Colonic mucosa (tissue), 4 donors: ENCODE results near the gene FBXL7. TPM values are rescaled to one million over a fixed set of nuclear protein-coding genes. Genes with fewer than 3 reads are reported as not detected.

ENCODE experiments used
- DNase-seq: peaks from one replicate; pipeline ENCODE4 v3.0.0-alpha.2; 2020
- H3K27ac ChIP-seq: fragments of 200-600 bp; one replicate; pipeline ENCODE4 v1.8.0; 2021
- H3K27me3 ChIP-seq: fragments of 200-600 bp; one replicate; pipeline ENCODE4 v1.8.0; 2021
- H3K36me3 ChIP-seq: fragments of 200-600 bp; one replicate; pipeline ENCODE4 v1.8.0; 2021
- H3K4me1 ChIP-seq: fragments of 200-600 bp; one replicate; pipeline ENCODE4 v1.8.0; 2021; ENCODE audit warnings: mild to moderate bottlenecking
- H3K4me3 ChIP-seq: fragments of 200-600 bp; one replicate; pipeline ENCODE4 v1.8.0; 2021
- H3K9ac ChIP-seq, 2 donors: one replicate each; pipeline ENCODE4 v1.7.0; 2013; ENCODE audit warnings: control low read depth in 2 of 2, low read depth in 2 of 2, low read length in 2 of 2
- H3K9me3 ChIP-seq: fragments of 200-600 bp; one replicate; pipeline ENCODE4 v1.8.0; 2021
- intact Hi-C: fragments of 100-400 bp; cut with DNase I; formaldehyde crosslinking; loops from one replicate; pipeline ENCODE4 v1.14.1; 2022
- total RNA-seq, 2 donors: library from RNA; stranded (reverse); fragmentation: NEBNext Ultra II Directional in 1 of 2; extraction: Animal tissue kit (Norgen Biotek cat#: 25700) in 1 of 2; gene quantifications; one replicate each; pipeline ENCODE4 v1.2.1, GENCODE V29; 2021
- TF ChIP-seq, protein P1 (sequence below): fragments of 200-600 bp; IDR thresholded peaks from one replicate; pipeline ENCODE4 v1.8.0; 2022; ENCODE audit warnings: antibody characterized with exemption, mild to moderate bottlenecking
- donor health status: healthy.
- donor health status: DM: no; HTN: no; CAD: no.
- donor health status: DM: no; HTN: no; CAD: no.

The FBXL7 gene
- total RNA-seq, 2 donors from 2014 or later: 1.6 to 3.0 TPM

DNA sequence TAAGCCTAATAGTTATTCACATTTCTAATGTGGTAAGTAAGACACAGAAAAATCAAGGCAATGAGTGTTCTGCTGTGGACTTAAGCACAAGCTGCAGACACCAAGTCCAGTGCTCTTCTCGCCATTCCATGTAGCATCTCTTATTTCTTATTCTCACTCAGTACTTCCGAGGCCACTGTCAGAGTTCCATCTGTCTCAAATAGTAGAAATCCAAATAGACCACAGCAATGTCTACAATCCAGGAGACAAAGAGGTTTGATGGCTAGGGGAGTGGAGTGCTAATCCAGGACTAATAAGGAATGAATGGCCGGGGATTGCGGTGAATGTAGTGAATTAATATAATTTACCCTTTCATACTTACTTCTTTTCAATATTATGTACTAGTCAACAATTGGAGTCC, 147.3 kb downstream of the FBXL7 start:
- H3K4me3 ChIP-seq: no peak overlapping the region
- H3K36me3 ChIP-seq: no peaks in the 10 kb centered on the region
- TF ChIP-seq, protein P1, sequence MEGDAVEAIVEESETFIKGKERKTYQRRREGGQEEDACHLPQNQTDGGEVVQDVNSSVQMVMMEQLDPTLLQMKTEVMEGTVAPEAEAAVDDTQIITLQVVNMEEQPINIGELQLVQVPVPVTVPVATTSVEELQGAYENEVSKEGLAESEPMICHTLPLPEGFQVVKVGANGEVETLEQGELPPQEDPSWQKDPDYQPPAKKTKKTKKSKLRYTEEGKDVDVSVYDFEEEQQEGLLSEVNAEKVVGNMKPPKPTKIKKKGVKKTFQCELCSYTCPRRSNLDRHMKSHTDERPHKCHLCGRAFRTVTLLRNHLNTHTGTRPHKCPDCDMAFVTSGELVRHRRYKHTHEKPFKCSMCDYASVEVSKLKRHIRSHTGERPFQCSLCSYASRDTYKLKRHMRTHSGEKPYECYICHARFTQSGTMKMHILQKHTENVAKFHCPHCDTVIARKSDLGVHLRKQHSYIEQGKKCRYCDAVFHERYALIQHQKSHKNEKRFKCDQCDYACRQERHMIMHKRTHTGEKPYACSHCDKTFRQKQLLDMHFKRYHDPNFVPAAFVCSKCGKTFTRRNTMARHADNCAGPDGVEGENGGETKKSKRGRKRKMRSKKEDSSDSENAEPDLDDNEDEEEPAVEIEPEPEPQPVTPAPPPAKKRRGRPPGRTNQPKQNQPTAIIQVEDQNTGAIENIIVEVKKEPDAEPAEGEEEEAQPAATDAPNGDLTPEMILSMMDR: no peak
- H3K4me1 ChIP-seq: no peaks in the 10 kb centered on the region
- no peak overlapping the region for H3K27ac ChIP-seq
- no peak overlapping the region for H3K9ac ChIP-seq
- no peaks in the 10 kb centered on the region for H3K9me3 ChIP-seq
- intact Hi-C loops: no loop called here
- H3K27me3 ChIP-seq: no peaks in the 10 kb centered on the region
- DNase-seq: no peak

DNA sequence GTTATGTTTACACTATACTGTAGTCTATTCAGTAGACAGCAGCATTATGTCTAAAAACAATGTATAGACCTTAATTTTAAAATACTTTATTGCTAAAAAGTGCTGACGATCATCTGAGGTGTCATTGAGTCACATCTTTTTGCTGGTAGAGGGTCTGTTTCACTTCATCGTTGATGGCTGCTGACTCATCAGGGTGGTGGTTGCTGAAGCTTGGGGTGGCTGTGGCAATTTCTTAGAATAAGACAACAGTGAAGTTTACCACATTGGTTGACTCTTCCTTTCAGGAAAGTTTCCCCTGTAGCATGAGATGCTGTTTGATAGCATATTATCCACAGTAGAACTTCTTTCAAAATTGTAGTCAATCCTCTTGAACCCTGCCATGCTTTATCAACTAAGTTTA, 150.3 kb downstream of the FBXL7 start:
- H3K36me3 ChIP-seq: no peaks in the 10 kb centered on the region
- H3K9ac ChIP-seq: no peak overlapping the region
- no peak overlapping the region for H3K27ac ChIP-seq
- no peak overlapping the region for H3K4me3 ChIP-seq
- no peaks in the 10 kb centered on the region for H3K4me1 ChIP-seq
- TF ChIP-seq, protein P1: no peak
- H3K9me3 ChIP-seq: no peaks in the 10 kb centered on the region
- DNase-seq: no peak
- intact Hi-C loops: no loop called here
- H3K27me3 ChIP-seq: no peaks in the 10 kb centered on the region

DNA sequence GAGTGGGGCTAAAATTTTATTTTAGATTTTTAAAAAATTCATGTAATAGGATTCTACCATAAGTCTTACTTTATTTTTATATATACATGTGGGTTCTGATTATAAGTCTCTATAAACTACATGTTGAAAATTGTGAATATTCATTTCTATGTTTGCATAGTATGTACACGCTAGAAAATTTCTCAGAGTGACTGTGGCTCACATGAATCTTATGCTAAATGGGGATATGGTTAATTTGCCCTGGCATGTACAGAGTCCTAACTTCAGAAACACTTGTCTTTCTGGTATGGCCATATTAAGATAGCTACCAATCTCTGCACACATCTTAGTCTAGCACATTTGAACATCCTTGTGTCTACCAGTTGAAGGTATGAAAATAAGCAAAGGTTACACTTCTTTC, 154.8 kb downstream of the FBXL7 start:
- Histone ChIP-seq H3K9me3 (no peaks in the 10 kb centered on the region), H3K36me3 (no peaks in the 10 kb centered on the region), H3K27me3 (no peaks in the 10 kb centered on the region), H3K4me1 (no peaks in the 10 kb centered on the region), H3K27ac (no peak overlapping the region), H3K4me3 (no peak overlapping the region), H3K9ac (no peak overlapping the region)
- no peak for DNase-seq
- intact Hi-C loops: no loop called here
- TF ChIP-seq, protein P1: no peak

DNA sequence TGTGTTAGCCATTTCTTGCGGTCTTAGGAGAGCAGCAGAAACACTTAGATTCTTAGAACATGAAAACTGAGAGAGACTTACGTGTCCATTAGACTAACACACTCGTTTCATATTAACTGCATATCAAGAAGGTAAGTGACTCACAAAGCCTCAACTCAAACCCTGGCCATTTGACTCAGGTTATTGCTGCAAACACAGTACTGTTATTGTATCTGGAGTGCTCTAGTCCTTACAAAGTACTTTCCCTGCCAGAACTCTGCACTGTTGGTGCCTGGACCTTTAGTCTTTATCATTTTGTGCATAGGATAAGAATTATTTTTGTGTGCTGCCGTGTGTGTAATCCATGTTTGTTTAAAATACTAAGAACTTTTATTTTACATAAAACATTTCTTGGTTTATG, 155.7 kb downstream of the FBXL7 start:
- intact Hi-C loops: no loop called here
- no peak overlapping the region for H3K9ac ChIP-seq
- no peak overlapping the region for H3K27ac ChIP-seq
- no peak for DNase-seq
- H3K4me3 ChIP-seq: no peak overlapping the region
- H3K4me1 ChIP-seq: no peaks in the 10 kb centered on the region
- TF ChIP-seq, protein P1: no peak
- H3K9me3 ChIP-seq: no peaks in the 10 kb centered on the region
- no peaks in the 10 kb centered on the region for H3K36me3 ChIP-seq
- no peaks in the 10 kb centered on the region for H3K27me3 ChIP-seq

DNA sequence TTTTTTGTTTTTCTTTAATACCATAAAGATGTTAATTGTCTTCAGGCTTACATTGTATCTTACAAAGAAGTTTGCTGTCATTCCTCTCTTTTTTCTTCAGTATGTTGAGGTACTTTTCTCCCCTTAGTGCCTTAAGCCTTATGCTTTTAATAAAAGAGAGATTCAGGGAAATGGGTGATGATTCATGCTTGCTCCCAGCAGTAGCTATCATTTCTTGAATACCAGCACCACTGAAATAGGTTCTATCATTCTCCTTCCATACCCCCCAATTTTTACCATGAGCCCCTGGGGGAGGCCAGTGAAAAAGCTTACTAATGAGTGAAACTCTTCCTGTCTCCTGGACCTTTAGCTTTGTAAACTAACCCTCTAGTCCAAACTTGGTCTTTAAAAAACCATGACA, 165.0 kb downstream of the FBXL7 start:
- intact Hi-C loops: no loop called here
- no peak overlapping the region for H3K9ac ChIP-seq
- H3K27ac ChIP-seq: no peak overlapping the region
- H3K36me3 ChIP-seq: no peaks in the 10 kb centered on the region
- no peaks in the 10 kb centered on the region for H3K27me3 ChIP-seq
- H3K4me1 ChIP-seq: no peaks in the 10 kb centered on the region
- TF ChIP-seq, protein P1: no peak
- no peak for DNase-seq
- H3K4me3 ChIP-seq: no peak overlapping the region
- H3K9me3 ChIP-seq: no peaks in the 10 kb centered on the region

DNA sequence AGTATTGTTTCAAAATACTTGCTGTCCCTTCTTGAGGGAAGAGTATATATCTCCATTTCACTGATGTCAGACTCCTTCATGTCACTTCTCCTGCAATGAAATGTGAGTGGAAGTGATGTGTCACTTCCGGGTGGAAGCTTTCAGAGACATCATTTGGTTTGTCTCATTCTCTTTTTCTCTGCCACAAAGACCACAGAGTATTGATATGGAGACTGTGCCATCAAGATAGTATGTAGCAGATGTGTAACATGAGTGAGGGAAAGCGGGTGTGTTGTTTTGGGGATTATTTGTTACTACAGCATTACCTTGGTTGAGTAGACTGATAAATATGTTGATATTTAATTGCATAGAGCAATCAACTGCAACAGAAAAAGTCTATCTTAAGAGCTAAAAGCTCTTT, 169.8 kb downstream of the FBXL7 start:
- no peak for DNase-seq
- H3K9me3 ChIP-seq: no peaks in the 10 kb centered on the region
- TF ChIP-seq, protein P1: no peak
- no peak overlapping the region for H3K4me3 ChIP-seq
- H3K4me1 ChIP-seq: no peaks in the 10 kb centered on the region
- H3K27ac ChIP-seq: no peak overlapping the region
- H3K36me3 ChIP-seq: no peaks in the 10 kb centered on the region
- no peak overlapping the region for H3K9ac ChIP-seq
- intact Hi-C loops: no loop called here
- no peaks in the 10 kb centered on the region for H3K27me3 ChIP-seq
